ENCODE measurements around the gene PDCD5. TPM values are rescaled to one million over a fixed set of nuclear protein-coding genes. Genes with fewer than 3 reads are reported as not detected.

Gene PDCD5
- total and polyA plus RNA-seq, 2 experiments from 2014 or later = 77.8 to 436 TPM

- no peaks in the 10 kb centered on the region for H3K36me3 Mint-ChIP-seq (ENCODE audit: low read depth)
- no peaks in the 10 kb centered on the region for H3K27me3 ChIP-seq (ENCODE audit: insufficient read depth)
Observed at GRCh38 chr19:32563761-32564160, 17.2 kb upstream of the PDCD5 start.

More at GRCh38 chr19:32563761-32564160, 17.2 kb upstream of the PDCD5 start:
- Mint-ChIP-seq H3K9me3 (no peaks in the 10 kb centered on the region), H3K4me1 (no peaks in the 10 kb centered on the region), H3K27ac (no peak overlapping the region), H3K4me3 (no peak overlapping the region), H3K27me3 (ENCODE audit: insufficient read depth, low read depth, poor library complexity) (no peaks in the 10 kb centered on the region)
- ATAC-seq = no peak
- TF ChIP-seq NANOG (IDR thresholded peaks at IDR 0.05; ENCODE audit: borderline replicate concordance) (no peak), POLR2AphosphoS5 (IDR thresholded peaks at IDR 0.05; ENCODE audit: low read depth) (no peak), ETS1 (IDR thresholded peaks at IDR 0.05) (no peak), CREB1 (CRISPR knock-in tag; IDR thresholded peaks at IDR 0.05; ENCODE audit: low read depth) (no peak), ZNF114 (CRISPR knock-in tag; IDR thresholded peaks at IDR 0.05) (no peak), EZH2 (IDR thresholded peaks at IDR 0.05; ENCODE audit: low read depth, unreplicated experiment) (no peak), STAT1 (IDR thresholded peaks at IDR 0.05; ENCODE audit: unreplicated experiment) (no peak), EZH2phosphoT487 (IDR thresholded peaks at IDR 0.05; ENCODE audit: unreplicated experiment) (no peak), ZNF331 (CRISPR knock-in tag; IDR thresholded peaks at IDR 0.05; ENCODE audit: low read depth) (no peak), JUNB (IDR thresholded peaks at IDR 0.05; ENCODE audit: unreplicated experiment) (no peak)
- TF ChIP-seq, protein P1, sequence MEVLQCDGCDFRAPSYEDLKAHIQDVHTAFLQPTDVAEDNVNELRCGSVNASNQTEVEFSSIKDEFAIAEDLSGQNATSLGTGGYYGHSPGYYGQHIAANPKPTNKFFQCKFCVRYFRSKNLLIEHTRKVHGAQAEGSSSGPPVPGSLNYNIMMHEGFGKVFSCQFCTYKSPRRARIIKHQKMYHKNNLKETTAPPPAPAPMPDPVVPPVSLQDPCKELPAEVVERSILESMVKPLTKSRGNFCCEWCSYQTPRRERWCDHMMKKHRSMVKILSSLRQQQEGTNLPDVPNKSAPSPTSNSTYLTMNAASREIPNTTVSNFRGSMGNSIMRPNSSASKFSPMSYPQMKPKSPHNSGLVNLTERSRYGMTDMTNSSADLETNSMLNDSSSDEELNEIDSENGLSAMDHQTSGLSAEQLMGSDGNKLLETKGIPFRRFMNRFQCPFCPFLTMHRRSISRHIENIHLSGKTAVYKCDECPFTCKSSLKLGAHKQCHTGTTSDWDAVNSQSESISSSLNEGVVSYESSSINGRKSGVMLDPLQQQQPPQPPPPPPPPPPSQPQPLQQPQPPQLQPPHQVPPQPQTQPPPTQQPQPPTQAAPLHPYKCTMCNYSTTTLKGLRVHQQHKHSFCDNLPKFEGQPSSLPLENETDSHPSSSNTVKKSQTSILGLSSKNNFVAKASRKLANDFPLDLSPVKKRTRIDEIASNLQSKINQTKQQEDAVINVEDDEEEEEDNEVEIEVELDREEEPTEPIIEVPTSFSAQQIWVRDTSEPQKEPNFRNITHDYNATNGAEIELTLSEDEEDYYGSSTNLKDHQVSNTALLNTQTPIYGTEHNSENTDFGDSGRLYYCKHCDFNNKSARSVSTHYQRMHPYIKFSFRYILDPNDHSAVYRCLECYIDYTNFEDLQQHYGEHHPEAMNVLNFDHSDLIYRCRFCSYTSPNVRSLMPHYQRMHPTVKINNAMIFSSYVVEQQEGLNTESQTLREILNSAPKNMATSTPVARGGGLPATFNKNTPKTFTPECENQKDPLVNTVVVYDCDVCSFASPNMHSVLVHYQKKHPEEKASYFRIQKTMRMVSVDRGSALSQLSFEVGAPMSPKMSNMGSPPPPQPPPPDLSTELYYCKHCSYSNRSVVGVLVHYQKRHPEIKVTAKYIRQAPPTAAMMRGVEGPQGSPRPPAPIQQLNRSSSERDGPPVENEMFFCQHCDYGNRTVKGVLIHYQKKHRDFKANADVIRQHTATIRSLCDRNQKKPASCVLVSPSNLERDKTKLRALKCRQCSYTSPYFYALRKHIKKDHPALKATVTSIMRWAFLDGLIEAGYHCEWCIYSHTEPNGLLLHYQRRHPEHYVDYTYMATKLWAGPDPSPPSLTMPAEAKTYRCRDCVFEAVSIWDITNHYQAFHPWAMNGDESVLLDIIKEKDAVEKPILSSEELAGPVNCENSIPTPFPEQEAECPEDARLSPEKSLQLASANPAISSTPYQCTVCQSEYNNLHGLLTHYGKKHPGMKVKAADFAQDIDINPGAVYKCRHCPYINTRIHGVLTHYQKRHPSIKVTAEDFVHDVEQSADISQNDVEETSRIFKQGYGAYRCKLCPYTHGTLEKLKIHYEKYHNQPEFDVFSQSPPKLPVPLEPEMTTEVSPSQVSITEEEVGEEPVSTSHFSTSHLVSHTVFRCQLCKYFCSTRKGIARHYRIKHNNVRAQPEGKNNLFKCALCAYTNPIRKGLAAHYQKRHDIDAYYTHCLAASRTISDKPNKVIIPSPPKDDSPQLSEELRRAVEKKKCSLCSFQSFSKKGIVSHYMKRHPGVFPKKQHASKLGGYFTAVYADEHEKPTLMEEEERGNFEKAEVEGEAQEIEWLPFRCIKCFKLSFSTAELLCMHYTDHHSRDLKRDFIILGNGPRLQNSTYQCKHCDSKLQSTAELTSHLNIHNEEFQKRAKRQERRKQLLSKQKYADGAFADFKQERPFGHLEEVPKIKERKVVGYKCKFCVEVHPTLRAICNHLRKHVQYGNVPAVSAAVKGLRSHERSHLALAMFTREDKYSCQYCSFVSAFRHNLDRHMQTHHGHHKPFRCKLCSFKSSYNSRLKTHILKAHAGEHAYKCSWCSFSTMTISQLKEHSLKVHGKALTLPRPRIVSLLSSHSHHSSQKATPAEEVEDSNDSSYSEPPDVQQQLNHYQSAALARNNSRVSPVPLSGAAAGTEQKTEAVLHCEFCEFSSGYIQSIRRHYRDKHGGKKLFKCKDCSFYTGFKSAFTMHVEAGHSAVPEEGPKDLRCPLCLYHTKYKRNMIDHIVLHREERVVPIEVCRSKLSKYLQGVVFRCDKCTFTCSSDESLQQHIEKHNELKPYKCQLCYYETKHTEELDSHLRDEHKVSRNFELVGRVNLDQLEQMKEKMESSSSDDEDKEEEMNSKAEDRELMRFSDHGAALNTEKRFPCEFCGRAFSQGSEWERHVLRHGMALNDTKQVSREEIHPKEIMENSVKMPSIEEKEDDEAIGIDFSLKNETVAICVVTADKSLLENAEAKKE (CRISPR knock-in tag; IDR thresholded peaks at IDR 0.05) = no peak
- TF ChIP-seq, protein P2, sequence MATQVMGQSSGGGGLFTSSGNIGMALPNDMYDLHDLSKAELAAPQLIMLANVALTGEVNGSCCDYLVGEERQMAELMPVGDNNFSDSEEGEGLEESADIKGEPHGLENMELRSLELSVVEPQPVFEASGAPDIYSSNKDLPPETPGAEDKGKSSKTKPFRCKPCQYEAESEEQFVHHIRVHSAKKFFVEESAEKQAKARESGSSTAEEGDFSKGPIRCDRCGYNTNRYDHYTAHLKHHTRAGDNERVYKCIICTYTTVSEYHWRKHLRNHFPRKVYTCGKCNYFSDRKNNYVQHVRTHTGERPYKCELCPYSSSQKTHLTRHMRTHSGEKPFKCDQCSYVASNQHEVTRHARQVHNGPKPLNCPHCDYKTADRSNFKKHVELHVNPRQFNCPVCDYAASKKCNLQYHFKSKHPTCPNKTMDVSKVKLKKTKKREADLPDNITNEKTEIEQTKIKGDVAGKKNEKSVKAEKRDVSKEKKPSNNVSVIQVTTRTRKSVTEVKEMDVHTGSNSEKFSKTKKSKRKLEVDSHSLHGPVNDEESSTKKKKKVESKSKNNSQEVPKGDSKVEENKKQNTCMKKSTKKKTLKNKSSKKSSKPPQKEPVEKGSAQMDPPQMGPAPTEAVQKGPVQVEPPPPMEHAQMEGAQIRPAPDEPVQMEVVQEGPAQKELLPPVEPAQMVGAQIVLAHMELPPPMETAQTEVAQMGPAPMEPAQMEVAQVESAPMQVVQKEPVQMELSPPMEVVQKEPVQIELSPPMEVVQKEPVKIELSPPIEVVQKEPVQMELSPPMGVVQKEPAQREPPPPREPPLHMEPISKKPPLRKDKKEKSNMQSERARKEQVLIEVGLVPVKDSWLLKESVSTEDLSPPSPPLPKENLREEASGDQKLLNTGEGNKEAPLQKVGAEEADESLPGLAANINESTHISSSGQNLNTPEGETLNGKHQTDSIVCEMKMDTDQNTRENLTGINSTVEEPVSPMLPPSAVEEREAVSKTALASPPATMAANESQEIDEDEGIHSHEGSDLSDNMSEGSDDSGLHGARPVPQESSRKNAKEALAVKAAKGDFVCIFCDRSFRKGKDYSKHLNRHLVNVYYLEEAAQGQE (IDR thresholded peaks at IDR 0.05; ENCODE audit: unreplicated experiment) = no peak
- no peaks in the 10 kb centered on the region for H4K20me1 ChIP-seq (replicated peaks; ENCODE audit: insufficient read depth)
- H3K36me3 ChIP-seq (ENCODE audit: insufficient read depth) = no peaks in the 10 kb centered on the region
- H3K4me1 ChIP-seq (ENCODE audit: insufficient read depth) = no peaks in the 10 kb centered on the region
- no peak overlapping the region for H3K4me3 ChIP-seq
- no peak overlapping the region for H3K27ac ChIP-seq (ENCODE audit: low read depth)
- no peaks in the 10 kb centered on the region for H3K79me2 ChIP-seq (replicated peaks; ENCODE audit: insufficient read depth)
- no peak for DNase-seq (ENCODE audit: low spot score)
- peak overlapping the region; percentile 32 for H2AFZ ChIP-seq
- H3F3A ChIP-seq (replicated peaks; ENCODE audit: low read depth) = no peaks in the 10 kb centered on the region
- no peaks in the 10 kb centered on the region for H3K9me2 ChIP-seq (ENCODE audit: insufficient read depth)
- H3K4me2 ChIP-seq = no peak overlapping the region

Data from GM23338 (cell line).